Colonic mucosa (tissue), 4 donors: Measurements from ENCODE around the gene CAMK4. TPM values are rescaled to one million over a fixed set of nuclear protein-coding genes. Genes with fewer than 3 reads are reported as not detected.
"Not testable (repeated sequence)": the region's sequence is repeated elsewhere in the genome, so short reads cannot be mapped to it uniquely, and the experiment has no call there.

Source experiments
- DNase-seq: peaks from one replicate; pipeline ENCODE4 v3.0.0-alpha.2; 2020
- H3K27ac ChIP-seq: fragments of 200-600 bp; one replicate; pipeline ENCODE4 v1.8.0; 2021
- H3K27me3 ChIP-seq: fragments of 200-600 bp; one replicate; pipeline ENCODE4 v1.8.0; 2021
- H3K36me3 ChIP-seq: fragments of 200-600 bp; one replicate; pipeline ENCODE4 v1.8.0; 2021
- H3K4me1 ChIP-seq: fragments of 200-600 bp; one replicate; pipeline ENCODE4 v1.8.0; 2021; ENCODE audit warnings: mild to moderate bottlenecking
- H3K4me3 ChIP-seq: fragments of 200-600 bp; one replicate; pipeline ENCODE4 v1.8.0; 2021
- H3K9ac ChIP-seq, 2 donors: one replicate each; pipeline ENCODE4 v1.7.0; 2013; ENCODE audit warnings: control low read depth in 2 of 2, low read depth in 2 of 2, low read length in 2 of 2
- H3K9me3 ChIP-seq: fragments of 200-600 bp; one replicate; pipeline ENCODE4 v1.8.0; 2021
- intact Hi-C: fragments of 100-400 bp; cut with DNase I; formaldehyde crosslinking; loops from one replicate; pipeline ENCODE4 v1.14.1; 2022
- total RNA-seq, 2 donors: library from RNA; stranded (reverse); fragmentation: NEBNext Ultra II Directional in 1 of 2; extraction: Animal tissue kit (Norgen Biotek cat#: 25700) in 1 of 2; gene quantifications; one replicate each; pipeline ENCODE4 v1.2.1, GENCODE V29; 2021
- TF ChIP-seq, protein P1 (sequence below): fragments of 200-600 bp; IDR thresholded peaks from one replicate; pipeline ENCODE4 v1.8.0; 2022; ENCODE audit warnings: antibody characterized with exemption, mild to moderate bottlenecking
- donor health status: healthy.
- donor health status: DM: no; HTN: no; CAD: no.
- donor health status: DM: no; HTN: no; CAD: no.

CAMK4 gene
- total RNA-seq, 2 donors from 2014 or later, result 2.4 to 2.9 TPM

DNA sequence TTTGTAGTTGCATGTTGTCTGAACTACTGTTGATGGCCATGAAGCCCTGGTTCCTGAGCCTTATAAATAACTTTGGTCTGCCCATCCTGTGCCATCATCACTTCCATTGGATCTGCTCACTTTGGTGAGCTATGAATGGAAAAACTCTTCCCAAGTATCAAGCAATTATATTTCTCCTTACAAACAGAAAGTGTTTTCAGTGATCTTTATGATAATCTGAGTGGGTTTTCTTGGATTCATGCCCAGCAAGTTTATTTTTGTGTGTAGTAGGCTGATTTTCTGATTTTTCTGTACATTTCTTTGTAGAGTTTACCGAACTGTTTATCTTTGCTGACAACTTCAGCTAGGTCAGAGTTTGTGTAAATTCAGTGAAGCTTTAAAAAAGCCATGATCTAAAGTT, 31.0 kb downstream of the CAMK4 start:
- no peak for DNase-seq
- Histone ChIP-seq H3K4me1 (no peaks in the 10 kb centered on the region), H3K36me3 (no peaks in the 10 kb centered on the region), H3K9ac (no peak overlapping the region), H3K4me3 (no peak overlapping the region), H3K27ac (no peak overlapping the region), H3K9me3 (no peaks in the 10 kb centered on the region), H3K27me3 (no peaks in the 10 kb centered on the region)
- TF ChIP-seq, protein P1, sequence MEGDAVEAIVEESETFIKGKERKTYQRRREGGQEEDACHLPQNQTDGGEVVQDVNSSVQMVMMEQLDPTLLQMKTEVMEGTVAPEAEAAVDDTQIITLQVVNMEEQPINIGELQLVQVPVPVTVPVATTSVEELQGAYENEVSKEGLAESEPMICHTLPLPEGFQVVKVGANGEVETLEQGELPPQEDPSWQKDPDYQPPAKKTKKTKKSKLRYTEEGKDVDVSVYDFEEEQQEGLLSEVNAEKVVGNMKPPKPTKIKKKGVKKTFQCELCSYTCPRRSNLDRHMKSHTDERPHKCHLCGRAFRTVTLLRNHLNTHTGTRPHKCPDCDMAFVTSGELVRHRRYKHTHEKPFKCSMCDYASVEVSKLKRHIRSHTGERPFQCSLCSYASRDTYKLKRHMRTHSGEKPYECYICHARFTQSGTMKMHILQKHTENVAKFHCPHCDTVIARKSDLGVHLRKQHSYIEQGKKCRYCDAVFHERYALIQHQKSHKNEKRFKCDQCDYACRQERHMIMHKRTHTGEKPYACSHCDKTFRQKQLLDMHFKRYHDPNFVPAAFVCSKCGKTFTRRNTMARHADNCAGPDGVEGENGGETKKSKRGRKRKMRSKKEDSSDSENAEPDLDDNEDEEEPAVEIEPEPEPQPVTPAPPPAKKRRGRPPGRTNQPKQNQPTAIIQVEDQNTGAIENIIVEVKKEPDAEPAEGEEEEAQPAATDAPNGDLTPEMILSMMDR, result no peak
- intact Hi-C loops, result no loop called here

DNA sequence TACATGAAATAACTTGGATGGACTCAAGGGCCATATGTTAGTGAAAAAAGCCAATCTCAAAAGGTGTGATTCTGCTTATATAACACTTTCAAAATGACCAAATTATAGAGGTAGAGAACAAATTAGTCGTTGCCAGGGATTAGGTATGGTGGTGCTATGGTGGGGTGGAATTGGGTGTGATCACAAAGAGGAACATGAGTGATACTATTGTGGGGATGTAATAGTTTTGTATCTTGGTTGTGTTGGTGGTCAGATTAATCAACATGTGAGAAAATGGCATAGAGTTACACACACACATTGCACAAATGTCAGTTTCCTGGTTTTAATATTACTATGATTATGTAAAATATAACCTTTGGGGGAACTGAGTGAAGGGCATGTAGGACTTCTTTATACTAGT, 31.9 kb downstream of the CAMK4 start:
- Histone ChIP-seq H3K36me3 (no peaks in the 10 kb centered on the region), H3K4me1 (no peaks in the 10 kb centered on the region), H3K27ac (no peak overlapping the region), H3K27me3 (no peaks in the 10 kb centered on the region), H3K4me3 (no peak overlapping the region), H3K9me3 (no peaks in the 10 kb centered on the region), H3K9ac (no peak overlapping the region)
- intact Hi-C loops, result no loop called here
- TF ChIP-seq, protein P1, result no peak
- DNase-seq, result no peak

DNA sequence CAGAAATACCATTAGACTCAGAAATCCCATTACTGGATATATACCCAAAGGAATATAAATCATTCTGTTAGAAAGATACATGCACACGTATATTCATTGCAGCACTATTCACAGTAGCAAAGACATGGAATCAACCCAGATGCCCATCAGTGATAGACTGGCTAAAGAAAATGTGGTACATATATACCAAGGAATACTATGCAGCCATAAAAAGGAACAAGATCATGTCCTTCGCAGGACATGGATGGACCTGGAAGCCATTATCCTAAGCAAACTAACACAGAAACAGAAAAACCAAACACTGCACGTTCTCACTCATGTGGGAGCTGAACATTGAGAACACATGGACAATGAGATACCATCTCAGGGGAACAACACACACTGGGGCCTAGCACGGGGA, 33.4 kb downstream of the CAMK4 start:
- DNase-seq, H3K9me3 ChIP-seq, H3K9ac ChIP-seq, H3K4me1 ChIP-seq, H3K27ac ChIP-seq, H3K27me3 ChIP-seq, intact Hi-C loops, H3K36me3 ChIP-seq, H3K4me3 ChIP-seq: not testable (repeated sequence)

DNA sequence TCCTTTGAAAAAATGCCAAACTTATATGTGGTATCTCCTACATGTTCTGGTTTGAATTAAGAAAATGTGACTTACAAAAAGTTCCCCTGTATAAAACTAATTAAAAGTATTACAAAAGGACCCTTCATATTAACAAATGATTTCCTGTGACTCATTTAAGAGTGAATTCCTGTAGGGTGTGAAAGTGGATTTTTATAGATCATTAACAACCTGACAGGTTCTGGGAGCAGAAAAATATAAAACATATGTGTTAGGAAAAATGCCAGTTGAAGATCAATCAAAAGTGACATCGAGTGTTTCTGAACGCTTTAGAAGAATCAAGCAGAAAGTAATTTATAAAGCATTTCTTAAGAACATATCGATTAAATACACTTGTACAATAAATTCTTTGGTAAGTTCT, 35.5 kb downstream of the CAMK4 start:
- H3K27me3 ChIP-seq, result no peaks in the 10 kb centered on the region
- no peaks in the 10 kb centered on the region for H3K4me1 ChIP-seq
- no peak for DNase-seq
- intact Hi-C loops, result no loop called here
- no peak overlapping the region for H3K27ac ChIP-seq
- no peak overlapping the region for H3K4me3 ChIP-seq
- TF ChIP-seq, protein P1, result no peak
- H3K36me3 ChIP-seq, result no peaks in the 10 kb centered on the region
- no peaks in the 10 kb centered on the region for H3K9me3 ChIP-seq
- no peak overlapping the region for H3K9ac ChIP-seq

DNA sequence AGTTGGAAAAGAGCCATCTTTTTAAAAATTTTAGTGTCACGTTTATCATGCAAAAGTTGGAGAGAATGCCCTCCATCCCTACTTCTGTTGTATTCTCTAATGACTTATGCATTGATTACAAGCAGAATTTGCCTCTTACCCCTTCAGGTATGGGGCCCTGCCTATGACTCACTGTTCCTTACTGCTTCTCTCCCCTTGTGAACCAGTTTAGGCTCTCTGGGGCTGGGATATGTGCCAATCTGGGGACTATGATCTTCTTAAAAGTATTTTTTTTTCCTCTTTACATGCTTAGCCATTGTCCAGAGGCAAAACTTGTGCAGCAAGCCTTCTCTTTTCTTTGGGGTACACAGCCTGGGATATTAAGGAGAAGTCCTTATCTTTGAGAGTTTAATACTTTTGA, 37.4 kb downstream of the CAMK4 start:
- TF ChIP-seq, protein P1, result no peak
- DNase-seq, result no peak
- no peaks in the 10 kb centered on the region for H3K9me3 ChIP-seq
- no peak overlapping the region for H3K4me3 ChIP-seq
- H3K9ac ChIP-seq, result no peak overlapping the region
- no peaks in the 10 kb centered on the region for H3K36me3 ChIP-seq
- intact Hi-C loops, result no loop called here
- H3K27ac ChIP-seq, result no peak overlapping the region
- H3K4me1 ChIP-seq, result no peaks in the 10 kb centered on the region
- H3K27me3 ChIP-seq, result no peaks in the 10 kb centered on the region

DNA sequence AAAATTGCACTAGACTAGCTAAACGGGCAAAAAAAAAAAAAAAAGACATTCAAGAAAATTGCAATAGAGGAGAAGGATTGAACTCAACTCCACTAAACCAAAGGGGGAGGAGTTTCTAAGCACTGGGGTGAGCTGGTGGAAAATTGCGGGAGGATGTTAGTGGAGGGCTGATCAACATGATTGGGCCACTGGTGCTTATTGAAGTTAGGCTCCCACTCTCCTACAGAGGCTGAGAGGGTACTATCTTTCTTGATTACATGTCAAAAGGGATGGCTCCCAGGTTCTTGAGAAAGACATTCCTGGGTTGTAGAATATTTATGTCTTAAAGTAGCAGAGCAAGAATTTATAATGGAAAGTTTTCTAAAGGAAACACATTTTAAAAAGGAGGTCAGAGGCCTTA, 38.0 kb downstream of the CAMK4 start:
- no peaks in the 10 kb centered on the region for H3K27me3 ChIP-seq
- TF ChIP-seq, protein P1, result no peak
- no peak overlapping the region for H3K9ac ChIP-seq
- no peak overlapping the region for H3K27ac ChIP-seq
- H3K9me3 ChIP-seq, result no peaks in the 10 kb centered on the region
- H3K4me3 ChIP-seq, result no peak overlapping the region
- intact Hi-C loops, result no loop called here
- DNase-seq, result no peak
- H3K36me3 ChIP-seq, result no peaks in the 10 kb centered on the region
- H3K4me1 ChIP-seq, result no peaks in the 10 kb centered on the region
